ENCODE data around the gene DDIT4L. TPM values are rescaled to one million over a fixed set of nuclear protein-coding genes. Genes with fewer than 3 reads are reported as not detected.

DDIT4L gene
- polyA plus RNA-seq, 1 donor from 2014 or later, result not detected

DNA sequence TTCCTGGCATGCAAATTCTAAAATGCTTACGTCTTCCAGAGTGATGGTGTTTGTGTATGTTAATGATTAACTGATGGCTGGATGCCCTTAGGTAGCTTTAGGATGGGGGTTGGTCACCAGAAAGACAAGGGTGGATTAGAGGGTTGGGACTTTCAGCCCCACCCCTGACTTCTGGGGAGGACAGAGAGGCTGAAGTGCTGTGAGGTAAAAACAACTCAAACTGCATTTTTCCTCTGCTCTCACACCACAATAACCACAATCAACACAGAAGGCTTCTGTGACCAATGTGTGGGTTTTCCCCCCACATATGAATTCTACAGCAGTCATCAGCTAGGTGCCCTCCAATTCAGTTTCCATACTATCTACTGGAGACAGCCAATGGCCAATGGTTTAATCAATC lies 18.7 kb upstream of the DDIT4L start:
- TF ChIP-seq TAF1 (IDR thresholded peaks at IDR 0.05; ENCODE audit: low read depth) (no peak), EP300 (conservative IDR thresholded peaks at IDR 0.05; ENCODE audit: poor library complexity, severe bottlenecking) (no peak), SMC3 (conservative IDR thresholded peaks at IDR 0.05; ENCODE audit: poor library complexity) (no peak), MXI1 (conservative IDR thresholded peaks at IDR 0.05; ENCODE audit: poor library complexity, severe bottlenecking) (no peak), RAD21 (conservative IDR thresholded peaks at IDR 0.05) (no peak), EZH2 (IDR thresholded peaks at IDR 0.05; ENCODE audit: borderline replicate concordance, insufficient read depth, low read length, poor library complexity, severe bottlenecking) (no peak), POLR2AphosphoS5 (IDR thresholded peaks at IDR 0.05) (no peak)
- TF ChIP-seq, protein P1, sequence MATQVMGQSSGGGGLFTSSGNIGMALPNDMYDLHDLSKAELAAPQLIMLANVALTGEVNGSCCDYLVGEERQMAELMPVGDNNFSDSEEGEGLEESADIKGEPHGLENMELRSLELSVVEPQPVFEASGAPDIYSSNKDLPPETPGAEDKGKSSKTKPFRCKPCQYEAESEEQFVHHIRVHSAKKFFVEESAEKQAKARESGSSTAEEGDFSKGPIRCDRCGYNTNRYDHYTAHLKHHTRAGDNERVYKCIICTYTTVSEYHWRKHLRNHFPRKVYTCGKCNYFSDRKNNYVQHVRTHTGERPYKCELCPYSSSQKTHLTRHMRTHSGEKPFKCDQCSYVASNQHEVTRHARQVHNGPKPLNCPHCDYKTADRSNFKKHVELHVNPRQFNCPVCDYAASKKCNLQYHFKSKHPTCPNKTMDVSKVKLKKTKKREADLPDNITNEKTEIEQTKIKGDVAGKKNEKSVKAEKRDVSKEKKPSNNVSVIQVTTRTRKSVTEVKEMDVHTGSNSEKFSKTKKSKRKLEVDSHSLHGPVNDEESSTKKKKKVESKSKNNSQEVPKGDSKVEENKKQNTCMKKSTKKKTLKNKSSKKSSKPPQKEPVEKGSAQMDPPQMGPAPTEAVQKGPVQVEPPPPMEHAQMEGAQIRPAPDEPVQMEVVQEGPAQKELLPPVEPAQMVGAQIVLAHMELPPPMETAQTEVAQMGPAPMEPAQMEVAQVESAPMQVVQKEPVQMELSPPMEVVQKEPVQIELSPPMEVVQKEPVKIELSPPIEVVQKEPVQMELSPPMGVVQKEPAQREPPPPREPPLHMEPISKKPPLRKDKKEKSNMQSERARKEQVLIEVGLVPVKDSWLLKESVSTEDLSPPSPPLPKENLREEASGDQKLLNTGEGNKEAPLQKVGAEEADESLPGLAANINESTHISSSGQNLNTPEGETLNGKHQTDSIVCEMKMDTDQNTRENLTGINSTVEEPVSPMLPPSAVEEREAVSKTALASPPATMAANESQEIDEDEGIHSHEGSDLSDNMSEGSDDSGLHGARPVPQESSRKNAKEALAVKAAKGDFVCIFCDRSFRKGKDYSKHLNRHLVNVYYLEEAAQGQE (IDR thresholded peaks at IDR 0.05; ENCODE audit: borderline replicate concordance), result no peak
- TF ChIP-seq, protein P2, sequence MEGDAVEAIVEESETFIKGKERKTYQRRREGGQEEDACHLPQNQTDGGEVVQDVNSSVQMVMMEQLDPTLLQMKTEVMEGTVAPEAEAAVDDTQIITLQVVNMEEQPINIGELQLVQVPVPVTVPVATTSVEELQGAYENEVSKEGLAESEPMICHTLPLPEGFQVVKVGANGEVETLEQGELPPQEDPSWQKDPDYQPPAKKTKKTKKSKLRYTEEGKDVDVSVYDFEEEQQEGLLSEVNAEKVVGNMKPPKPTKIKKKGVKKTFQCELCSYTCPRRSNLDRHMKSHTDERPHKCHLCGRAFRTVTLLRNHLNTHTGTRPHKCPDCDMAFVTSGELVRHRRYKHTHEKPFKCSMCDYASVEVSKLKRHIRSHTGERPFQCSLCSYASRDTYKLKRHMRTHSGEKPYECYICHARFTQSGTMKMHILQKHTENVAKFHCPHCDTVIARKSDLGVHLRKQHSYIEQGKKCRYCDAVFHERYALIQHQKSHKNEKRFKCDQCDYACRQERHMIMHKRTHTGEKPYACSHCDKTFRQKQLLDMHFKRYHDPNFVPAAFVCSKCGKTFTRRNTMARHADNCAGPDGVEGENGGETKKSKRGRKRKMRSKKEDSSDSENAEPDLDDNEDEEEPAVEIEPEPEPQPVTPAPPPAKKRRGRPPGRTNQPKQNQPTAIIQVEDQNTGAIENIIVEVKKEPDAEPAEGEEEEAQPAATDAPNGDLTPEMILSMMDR (IDR thresholded peaks at IDR 0.05; ENCODE audit: poor library complexity, severe bottlenecking), result no peak
- Histone ChIP-seq H4K20me1 (ENCODE audit: insufficient read depth) (no peaks in the 10 kb centered on the region), H3F3A (ENCODE audit: insufficient read depth, low read length, poor library complexity, severe bottlenecking) (no peaks in the 10 kb centered on the region), H3K36me3 (ENCODE audit: insufficient read depth, low read length) (no peaks in the 10 kb centered on the region), H3K9ac (ENCODE audit: low read length) (no peak overlapping the region), H3K4me2 (ENCODE audit: low read length) (no peak overlapping the region), H3K27me3 (ENCODE audit: insufficient read depth, low read depth, low read length) (no peaks in the 10 kb centered on the region), H3K79me2 (replicated peaks; ENCODE audit: insufficient read depth, low read length) (no peaks in the 10 kb centered on the region), H2AFZ (ENCODE audit: low read depth, low read length) (no peak overlapping the region), H3K9me3 (ENCODE audit: low read length) (no peaks in the 10 kb centered on the region), H3K9me2 (ENCODE audit: insufficient read depth, low read length) (no peaks in the 10 kb centered on the region), H3K4me3 (ENCODE audit: low read length) (no peak overlapping the region), H3K27ac (ENCODE audit: low read length) (no peak overlapping the region)

DNA sequence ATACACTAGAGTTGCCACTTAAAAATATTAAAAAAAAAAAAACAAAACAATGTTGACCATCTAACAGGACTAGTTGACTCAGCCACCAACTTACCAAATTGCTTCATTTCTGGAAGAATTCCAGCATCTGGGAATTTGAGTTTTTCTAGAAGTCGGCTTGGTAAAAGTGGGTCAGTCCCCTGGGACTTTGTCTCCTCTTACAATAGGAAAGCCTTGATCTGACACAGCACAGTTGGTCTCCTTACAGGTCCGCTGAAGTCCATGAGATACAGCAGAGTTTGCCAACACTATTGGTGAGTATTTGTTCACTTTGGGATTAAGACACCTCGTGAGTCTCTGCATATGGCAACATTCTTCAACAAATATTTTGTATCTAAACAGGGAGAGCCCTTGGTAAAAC lies 18.2 kb upstream of the DDIT4L start:
- Histone ChIP-seq H3K9ac (ENCODE audit: low read length) (no peak overlapping the region), H3F3A (ENCODE audit: insufficient read depth, low read length, poor library complexity, severe bottlenecking) (no peaks in the 10 kb centered on the region)

More for the DNA sequence above, 18.2 kb upstream of the DDIT4L start:
- Histone ChIP-seq H2AFZ (ENCODE audit: low read depth, low read length) (no peak overlapping the region), H3K27me3 (ENCODE audit: insufficient read depth, low read depth, low read length) (no peaks in the 10 kb centered on the region), H3K36me3 (ENCODE audit: insufficient read depth, low read length) (no peaks in the 10 kb centered on the region), H3K9me2 (ENCODE audit: insufficient read depth, low read length) (no peaks in the 10 kb centered on the region), H3K9me3 (ENCODE audit: low read length) (no peaks in the 10 kb centered on the region), H3K27ac (ENCODE audit: low read length) (no peak overlapping the region), H4K20me1 (ENCODE audit: insufficient read depth) (no peaks in the 10 kb centered on the region), H3K4me3 (ENCODE audit: low read length) (no peak overlapping the region), H3K79me2 (replicated peaks; ENCODE audit: insufficient read depth, low read length) (no peaks in the 10 kb centered on the region), H3K4me2 (ENCODE audit: low read length) (no peak overlapping the region)
- TF ChIP-seq RAD21 (conservative IDR thresholded peaks at IDR 0.05) (no peak), POLR2AphosphoS5 (IDR thresholded peaks at IDR 0.05) (no peak), EZH2 (IDR thresholded peaks at IDR 0.05; ENCODE audit: borderline replicate concordance, insufficient read depth, low read length, poor library complexity, severe bottlenecking) (no peak), TAF1 (IDR thresholded peaks at IDR 0.05; ENCODE audit: low read depth) (no peak)

Measured in neural cell (in vitro differentiated cells).